Measurements from ENCODE around the gene CDH16. TPM values are rescaled to one million over a fixed set of nuclear protein-coding genes. Genes with fewer than 3 reads are reported as not detected.

CDH16 gene
- total and polyA plus RNA-seq, 2 of the 13 experiments (the other 11 are each of a cell fraction or from before 2014, with no cell fraction given), result 2.7 to 3.9 TPM

GRCh38 chr16:66872943-66873684 lies 45.6 kb downstream of the CDH16 start (continued):
- TF ChIP-seq HNRNPL (IDR thresholded peaks at IDR 0.05; ENCODE audit: low read depth, low read length), result 0 out of 2 replicates have a peak, but pooled peaks have one; percentile 27
- no peak for TF ChIP-seq PBX3 (CRISPR knock-in tag; IDR thresholded peaks at IDR 0.05; ENCODE audit: borderline replicate concordance)
- no peak for TF ChIP-seq ZBTB40 (IDR thresholded peaks at IDR 0.05)
- TF ChIP-seq ZBTB40 (CRISPR knock-in tag; IDR thresholded peaks at IDR 0.05), result peak; percentile 74
- TF ChIP-seq ERF (CRISPR knock-in tag; IDR thresholded peaks at IDR 0.05), result peak; percentile 53; the same call in 1 of the 2 replicates
- no peak for TF ChIP-seq POLR2G (IDR thresholded peaks at IDR 0.05; ENCODE audit: low read depth, low read length)
- TF ChIP-seq ZNF839 (CRISPR knock-in tag; IDR thresholded peaks at IDR 0.05; ENCODE audit: borderline replicate concordance), result no peak
- TF ChIP-seq ZNF83 (CRISPR knock-in tag; IDR thresholded peaks at IDR 0.05; ENCODE audit: borderline replicate concordance), result peak; percentile 62; the same call in 1 of the 2 replicates
- peak; percentile 87 for TF ChIP-seq ZNF674 (CRISPR knock-in tag; IDR thresholded peaks at IDR 0.05; ENCODE audit: low read depth)
- peak; percentile 57; the same call in 1 of the 2 replicates for TF ChIP-seq ZIK1 (CRISPR knock-in tag; IDR thresholded peaks at IDR 0.05; ENCODE audit: borderline replicate concordance, low read depth)
- TF ChIP-seq TMF1 (CRISPR knock-in tag; IDR thresholded peaks at IDR 0.05; ENCODE audit: low read depth), result peak; percentile 67; the same call in 1 of the 2 replicates
- TF ChIP-seq EED (CRISPR knock-in tag; IDR thresholded peaks at IDR 0.05), result peak; percentile 80; the same call in 1 of the 2 replicates
- no peak for TF ChIP-seq ZNF660 (CRISPR knock-in tag; IDR thresholded peaks at IDR 0.05; ENCODE audit: borderline replicate concordance, low read depth)
- no peak for TF ChIP-seq BRD4 (CRISPR knock-in tag; IDR thresholded peaks at IDR 0.05)
- no peak for TF ChIP-seq GATA4 (IDR thresholded peaks at IDR 0.05; ENCODE audit: borderline replicate concordance, low read depth)
- no peak for TF ChIP-seq HBP1 (CRISPR knock-in tag; IDR thresholded peaks at IDR 0.05; ENCODE audit: low read depth)
- 0 out of 2 replicates have a peak, but pooled peaks have one; percentile 44 for TF ChIP-seq MXD4 (CRISPR knock-in tag; IDR thresholded peaks at IDR 0.05)
- TF ChIP-seq HNRNPK (IDR thresholded peaks at IDR 0.05; ENCODE audit: low read depth, low read length, poor library complexity, severe bottlenecking), result peak; percentile 96

Data from HepG2 (cell line).